Hepatic stellate cell (primary cell): ENCODE measurements around the gene LSM12.
"Not testable (repeated sequence)": the region's sequence is repeated elsewhere in the genome, so short reads cannot be mapped to it uniquely, and the experiment has no call there.

Source experiments
- DNase-seq: peaks from one replicate; pipeline ENCODE4 v3.0.0; 2011; ENCODE audit warnings: low spot score

LSM12 gene

GRCh38 chr17:44044071-44044470 lies 22.4 kb downstream of the LSM12 start:
- no peak for DNase-seq

DNA sequence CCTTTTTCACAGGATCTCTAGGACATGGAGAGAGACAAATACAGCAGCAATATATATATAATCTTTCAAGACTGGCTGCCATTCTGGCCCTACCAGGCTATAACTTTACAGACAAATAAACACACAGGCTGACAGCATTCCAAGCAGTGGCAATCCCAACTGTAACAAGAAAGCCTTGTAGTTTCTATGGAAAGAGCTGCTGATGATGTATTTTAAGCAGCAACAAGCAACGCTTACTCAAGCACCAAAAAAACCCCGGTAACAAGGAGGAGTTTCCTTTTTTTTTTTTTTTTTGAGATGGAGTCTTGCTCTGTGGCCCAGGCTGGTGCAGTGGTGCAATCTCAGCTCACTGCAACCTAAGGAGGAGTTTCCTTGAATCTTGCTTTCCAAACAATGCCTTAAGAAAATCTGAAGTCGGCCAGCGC lies 23.2 kb downstream of the LSM12 start:
- no peak for DNase-seq

DNA sequence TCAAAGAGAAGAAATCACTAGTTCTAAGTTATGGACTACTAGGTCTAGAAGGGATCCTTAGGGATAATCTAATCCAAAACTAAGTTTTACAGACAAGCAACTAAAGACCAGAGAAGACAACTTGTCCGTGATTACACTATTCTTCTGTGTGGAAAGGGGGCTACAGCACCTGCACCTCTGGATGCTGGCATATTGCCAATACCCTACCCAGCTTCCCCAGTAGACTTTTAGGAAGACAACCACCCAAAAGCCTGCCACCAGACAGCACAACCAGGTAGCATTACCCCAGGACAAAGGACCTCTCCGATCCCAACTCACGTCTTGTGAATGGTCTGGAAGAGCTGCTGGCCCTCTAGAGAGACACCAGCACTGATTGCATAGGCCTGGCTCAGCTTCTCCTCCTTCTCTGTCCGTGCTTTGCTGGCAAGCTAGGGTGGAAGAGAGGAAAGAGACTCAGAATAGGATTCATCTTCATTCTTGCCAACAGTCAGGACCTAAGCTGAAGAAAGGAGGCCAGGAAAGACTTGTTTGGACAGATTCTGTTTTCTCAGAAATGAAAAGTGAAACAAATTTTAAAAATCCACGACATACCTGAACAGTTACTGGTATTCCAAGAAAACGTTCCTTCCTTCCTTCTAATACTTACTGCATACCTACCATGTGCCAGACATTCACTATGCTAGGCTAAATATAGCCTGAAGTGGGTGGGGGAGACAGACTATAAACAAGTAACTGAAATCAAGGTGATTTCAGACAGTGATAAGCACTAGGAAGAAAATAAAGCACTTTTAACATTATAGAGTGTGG lies 26.4 kb downstream of the LSM12 start:
- DNase-seq = no peak

DNA sequence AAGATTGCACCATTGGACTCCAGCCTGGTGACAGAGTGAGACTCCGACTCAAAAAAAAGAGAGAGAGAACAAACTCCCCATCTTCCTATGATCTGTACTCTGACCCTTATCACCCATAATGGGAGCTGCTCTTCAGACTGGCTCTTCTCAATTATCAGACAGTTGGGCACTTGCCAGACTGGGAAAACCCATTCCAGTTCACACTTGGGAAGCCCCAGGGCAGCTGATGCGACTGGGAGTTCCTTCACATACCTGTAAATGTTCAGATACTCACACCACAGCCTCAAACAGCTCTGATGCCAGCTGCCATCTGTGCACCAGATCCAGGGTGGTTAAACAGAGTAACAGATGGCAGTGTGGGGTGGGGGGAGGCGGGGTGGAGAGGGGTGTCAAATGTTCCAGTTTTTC lies 27.9 kb downstream of the LSM12 start:
- DNase-seq = no peak

GRCh38 chr17:44037471-44037870 lies 29.0 kb downstream of the LSM12 start:
- DNase-seq = no peak

GRCh38 chr17:44034688-44035087 lies 31.8 kb downstream of the LSM12 start:
- DNase-seq = not testable (repeated sequence)

DNA sequence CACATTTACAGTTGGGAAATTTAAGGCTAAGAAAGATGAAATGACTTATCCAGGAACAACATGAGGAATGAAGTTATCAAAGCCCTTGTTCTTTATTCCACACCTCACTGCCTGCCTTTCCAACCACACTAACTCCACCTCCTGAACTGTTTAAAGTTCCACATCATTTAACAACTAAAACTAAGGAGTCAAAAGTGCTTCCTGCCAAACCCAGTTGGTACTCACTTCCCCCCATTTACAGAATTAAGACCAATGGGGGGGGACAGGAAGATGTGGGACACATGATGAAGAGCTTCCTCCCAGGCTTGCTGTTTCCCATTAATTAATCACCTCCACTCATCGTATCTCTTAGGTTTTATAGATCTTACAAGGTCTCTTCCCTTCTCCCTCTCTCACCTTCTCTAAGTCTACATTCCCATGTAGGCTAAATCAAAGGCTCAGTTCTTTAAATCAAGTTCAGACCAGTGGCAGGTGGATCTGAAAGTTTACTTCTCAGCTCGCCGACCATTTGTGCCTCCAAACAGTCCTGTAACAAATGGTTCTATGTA lies 32.5 kb downstream of the LSM12 start:
- DNase-seq = no peak

GRCh38 chr17:44030482-44030881 lies 36.0 kb downstream of the LSM12 start:
- DNase-seq = no peak

- no peak for DNase-seq
Measured at GRCh38 chr17:44029736-44030135, 36.7 kb downstream of the LSM12 start.

- no peak for DNase-seq
Measured at GRCh38 chr17:44024853-44025252, 41.6 kb downstream of the LSM12 start.

GRCh38 chr17:44024271-44024663 lies 42.2 kb downstream of the LSM12 start:
- DNase-seq = no peak

DNA sequence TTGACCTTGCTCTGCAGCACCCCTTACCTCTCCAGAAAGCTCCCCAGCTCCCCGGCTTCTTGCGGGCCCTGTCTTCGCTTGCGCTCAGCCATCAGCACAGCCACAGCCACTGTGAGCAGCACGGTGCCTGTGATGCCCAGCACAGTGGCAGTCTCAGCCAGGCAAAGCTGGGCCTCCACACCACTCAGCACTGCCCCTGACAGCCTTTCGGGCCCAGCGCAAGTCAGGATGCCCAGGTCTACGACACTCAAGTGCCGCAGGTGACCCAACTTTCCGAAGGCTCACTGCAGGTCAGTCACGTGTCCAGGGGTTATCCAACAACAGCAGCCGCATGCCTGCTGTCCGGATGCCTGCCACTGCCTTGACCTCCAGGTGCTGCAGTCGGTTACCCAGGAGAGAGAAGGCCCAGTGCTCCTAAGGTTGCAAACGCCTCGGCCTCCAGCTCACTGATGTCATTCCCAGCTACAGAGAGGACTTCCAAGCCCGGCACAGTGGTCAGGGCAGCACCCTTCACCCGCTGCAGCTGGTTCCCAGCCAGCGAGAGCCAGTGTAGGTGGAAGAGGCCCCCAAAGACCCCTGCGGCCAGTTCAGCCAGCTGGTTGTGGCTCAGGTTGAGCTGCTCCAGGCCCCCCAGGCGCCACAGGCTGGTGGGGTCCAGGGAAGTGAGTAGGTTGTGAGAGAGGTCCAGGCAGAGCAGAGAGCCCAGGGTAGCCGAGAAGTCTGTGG lies 42.8 kb downstream of the LSM12 start:
- DNase-seq = no peak

DNA sequence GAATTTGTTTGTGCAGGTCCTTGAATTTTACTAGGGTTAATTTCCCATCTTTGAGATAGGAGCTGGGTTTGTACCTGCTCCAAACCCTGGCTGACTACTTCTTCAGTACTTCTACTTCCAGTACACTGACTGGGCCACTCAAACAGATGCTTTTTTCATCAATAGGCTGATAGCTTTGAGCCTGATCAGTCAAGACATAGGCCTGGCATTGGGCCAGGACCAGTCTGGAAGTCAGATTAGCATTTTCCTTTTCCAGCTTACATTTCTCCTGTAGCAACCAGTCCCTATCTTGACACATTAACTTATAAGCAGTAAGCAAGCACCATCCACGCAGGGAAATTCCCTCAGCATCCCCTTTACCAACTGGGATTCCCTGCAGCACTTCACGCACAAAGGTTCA lies 44.2 kb downstream of the LSM12 start:
- no peak for DNase-seq

DNA sequence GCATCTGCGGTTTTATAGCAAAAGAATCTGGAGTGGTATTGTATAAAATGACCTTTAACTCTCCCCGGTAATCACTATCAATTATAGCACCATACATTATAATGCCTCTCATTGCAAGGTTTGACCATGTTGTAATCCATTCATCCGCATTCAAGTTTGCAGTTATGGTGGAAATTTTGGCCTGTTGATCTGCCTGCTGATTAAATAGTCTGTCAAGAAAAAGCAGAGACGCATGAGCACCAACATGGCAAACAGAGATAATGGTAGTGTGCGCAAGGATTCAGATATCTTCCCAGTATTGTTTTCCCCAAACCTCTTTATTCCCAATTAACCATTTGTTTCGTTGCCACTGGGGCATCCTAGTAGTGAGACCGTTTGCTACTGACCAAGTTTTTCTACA lies 45.2 kb downstream of the LSM12 start:
- DNase-seq = not testable (repeated sequence)

DNA sequence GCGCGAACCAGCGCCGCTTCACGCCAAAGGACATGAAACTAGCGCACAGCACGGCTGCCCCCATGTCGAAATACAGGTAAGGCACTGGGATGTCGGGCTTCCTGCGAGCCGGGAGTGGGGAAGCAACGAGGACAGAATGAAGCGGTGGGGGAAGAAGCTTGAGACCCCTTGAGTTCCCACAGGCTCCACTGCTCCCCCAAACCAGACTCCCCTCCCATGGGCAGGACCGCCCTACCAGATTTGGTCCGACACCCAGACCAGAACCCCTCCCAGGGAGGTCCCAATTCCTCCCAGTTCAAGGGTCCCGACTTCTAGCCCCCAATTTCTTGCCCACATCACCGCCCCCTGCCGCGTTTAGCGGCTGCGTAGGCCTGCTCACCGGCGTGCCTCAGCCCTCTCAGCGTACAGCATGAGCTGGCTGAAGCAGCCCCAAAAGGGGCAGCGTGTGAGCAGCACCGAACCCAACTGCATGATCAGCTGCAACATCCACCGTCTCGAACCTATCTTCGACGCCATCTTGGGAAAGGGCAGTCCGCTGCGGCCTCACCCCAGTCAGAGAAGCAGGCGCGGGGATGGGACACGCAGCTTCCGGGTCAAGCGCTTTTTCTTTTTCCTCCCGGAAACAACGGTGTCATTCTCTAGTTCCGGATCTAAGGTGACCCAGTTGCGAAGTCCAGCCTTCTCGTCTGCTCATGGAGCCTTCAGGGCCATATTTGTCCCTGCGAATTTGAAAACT lies 51.9 kb downstream of the LSM12 start, which contains the start of gene TMEM101:
TSS of gene TMEM101 (minus strand) at position 527 of the 736 bp plus-strand sequence. CDS start at position 516, 11 bp downstream.
- peak; percentile 97 for DNase-seq

DNA sequence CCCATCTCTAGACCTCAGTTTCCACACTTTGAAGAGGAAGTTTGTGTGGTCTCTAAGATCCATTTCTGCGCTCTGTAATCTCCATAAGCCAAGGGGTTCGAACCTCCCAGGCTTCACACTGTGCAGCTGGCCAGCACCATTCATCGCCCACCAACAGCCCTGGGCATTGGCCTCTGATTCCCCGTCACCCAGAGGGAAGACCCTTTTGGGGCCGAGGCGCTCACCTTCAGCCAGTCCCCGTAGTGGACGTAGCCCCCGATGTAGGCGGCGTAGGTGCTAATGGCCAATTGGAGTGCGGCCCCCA lies 52.4 kb downstream of the LSM12 start:
- no peak for DNase-seq

DNA sequence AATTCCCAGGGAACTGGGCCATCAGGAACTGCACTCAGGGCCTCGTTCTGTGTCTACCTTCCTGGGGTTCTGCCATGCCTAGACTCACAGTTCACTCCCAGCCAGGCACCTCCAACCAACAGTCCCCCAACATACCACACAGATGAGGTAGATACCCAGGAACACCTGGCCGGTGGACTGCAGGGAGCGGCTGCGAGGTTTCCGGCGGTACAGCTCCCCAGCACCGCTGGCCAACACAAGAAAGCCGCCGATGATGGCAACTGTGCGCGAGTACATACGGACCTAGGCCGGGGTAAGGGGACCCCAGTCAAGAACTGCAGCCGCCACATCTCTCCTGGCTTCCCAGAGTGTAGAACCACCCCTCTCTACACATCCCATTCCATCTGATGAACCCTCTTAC lies 53.6 kb downstream of the LSM12 start:
- DNase-seq = no peak

- DNase-seq = no peak
Measured at GRCh38 chr17:44012391-44012790, 54.1 kb downstream of the LSM12 start.

DNA sequence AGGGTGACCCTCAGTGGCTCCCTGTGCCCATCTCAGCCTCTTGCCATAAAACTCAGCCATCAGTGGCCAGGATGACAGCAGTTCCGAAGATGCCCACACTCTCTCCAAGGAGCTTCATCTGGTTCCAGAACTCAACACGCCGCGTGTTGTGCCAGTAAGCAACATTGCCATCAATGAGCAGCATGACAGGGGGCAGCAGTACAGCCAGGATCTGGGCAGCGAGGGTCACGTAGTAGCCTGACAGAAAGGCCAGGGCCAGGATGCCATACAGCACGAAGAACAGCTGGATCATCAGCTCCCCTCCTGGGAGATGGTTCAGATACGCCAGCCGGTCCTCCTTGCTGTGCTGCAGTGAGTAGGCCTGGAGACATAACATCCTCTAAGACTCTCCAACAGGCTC lies 54.6 kb downstream of the LSM12 start:
- no peak for DNase-seq

- DNase-seq = peak; percentile 55
Measured at GRCh38 chr17:44010966-44011647, 55.4 kb downstream of the LSM12 start.

GRCh38 chr17:44008205-44008909 lies 58.1 kb downstream of the LSM12 start:
- DNase-seq = no peak
